ENCODE results near the gene TRIO.

The TRIO gene

GRCh38 chr5:14447958-14448911 lies 305.1 kb downstream of the TRIO start:
- DNase-seq = no peak

- no peak for DNase-seq
These were observed 306.0 kb downstream of the TRIO start for GRCh38 chr5:14449052-14449661.

GRCh38 chr5:14450018-14450524 lies 306.9 kb downstream of the TRIO start:
- no peak for DNase-seq

GRCh38 chr5:14450742-14451141 lies 307.6 kb downstream of the TRIO start:
- DNase-seq = no peak

GRCh38 chr5:14451871-14452270 lies 308.7 kb downstream of the TRIO start:
- no peak for DNase-seq

- no peak for DNase-seq
These were observed 309.7 kb downstream of the TRIO start for GRCh38 chr5:14452685-14453454.

- DNase-seq = no peak
These were observed 310.3 kb downstream of the TRIO start for GRCh38 chr5:14453481-14453880.

- DNase-seq = no peak
These were observed 312.7 kb downstream of the TRIO start for GRCh38 chr5:14455814-14456321.

- DNase-seq = no peak
These were observed 314.3 kb downstream of the TRIO start for GRCh38 chr5:14457476-14457875.

- no peak for DNase-seq
These were observed 315.3 kb downstream of the TRIO start for GRCh38 chr5:14458414-14458813.

- DNase-seq = no peak
These were observed 317.8 kb downstream of the TRIO start for GRCh38 chr5:14460844-14461398.

GRCh38 chr5:14462681-14463080 lies 319.5 kb downstream of the TRIO start:
- no peak for DNase-seq

GRCh38 chr5:14463629-14464028 lies 320.5 kb downstream of the TRIO start:
- no peak for DNase-seq

GRCh38 chr5:14464096-14464495 lies 321.0 kb downstream of the TRIO start:
- DNase-seq = no peak

- no peak for DNase-seq
These were observed 321.5 kb downstream of the TRIO start for GRCh38 chr5:14464671-14465070.

- DNase-seq = no peak
These were observed 322.0 kb downstream of the TRIO start for GRCh38 chr5:14465116-14465515.

GRCh38 chr5:14465776-14466175 lies 322.6 kb downstream of the TRIO start:
- no peak for DNase-seq

- DNase-seq = no peak
These were observed 324.1 kb downstream of the TRIO start for GRCh38 chr5:14467251-14467650.

GRCh38 chr5:14467886-14468285 lies 324.7 kb downstream of the TRIO start:
- no peak for DNase-seq

GRCh38 chr5:14469551-14470377 lies 326.6 kb downstream of the TRIO start:
- DNase-seq = no peak

GRCh38 chr5:14471507-14471906 lies 328.4 kb downstream of the TRIO start:
- DNase-seq = no peak

Measured in activated CD8-positive, alpha-beta memory T cell treated with anti-CD3 and anti-CD28 coated beads, Interleukin-2, amount 50 U/mL, for 4 hours (primary cell).